Activated CD4-positive, alpha-beta T cell treated with anti-CD3 and anti-CD28 coated beads for 48 hours (primary cell): ENCODE measurements around the gene NYNRIN.

Experiments used
- DNase-seq: peaks from one replicate; pipeline ENCODE4 v3.0.0-alpha.2; 2020

Gene NYNRIN

DNA sequence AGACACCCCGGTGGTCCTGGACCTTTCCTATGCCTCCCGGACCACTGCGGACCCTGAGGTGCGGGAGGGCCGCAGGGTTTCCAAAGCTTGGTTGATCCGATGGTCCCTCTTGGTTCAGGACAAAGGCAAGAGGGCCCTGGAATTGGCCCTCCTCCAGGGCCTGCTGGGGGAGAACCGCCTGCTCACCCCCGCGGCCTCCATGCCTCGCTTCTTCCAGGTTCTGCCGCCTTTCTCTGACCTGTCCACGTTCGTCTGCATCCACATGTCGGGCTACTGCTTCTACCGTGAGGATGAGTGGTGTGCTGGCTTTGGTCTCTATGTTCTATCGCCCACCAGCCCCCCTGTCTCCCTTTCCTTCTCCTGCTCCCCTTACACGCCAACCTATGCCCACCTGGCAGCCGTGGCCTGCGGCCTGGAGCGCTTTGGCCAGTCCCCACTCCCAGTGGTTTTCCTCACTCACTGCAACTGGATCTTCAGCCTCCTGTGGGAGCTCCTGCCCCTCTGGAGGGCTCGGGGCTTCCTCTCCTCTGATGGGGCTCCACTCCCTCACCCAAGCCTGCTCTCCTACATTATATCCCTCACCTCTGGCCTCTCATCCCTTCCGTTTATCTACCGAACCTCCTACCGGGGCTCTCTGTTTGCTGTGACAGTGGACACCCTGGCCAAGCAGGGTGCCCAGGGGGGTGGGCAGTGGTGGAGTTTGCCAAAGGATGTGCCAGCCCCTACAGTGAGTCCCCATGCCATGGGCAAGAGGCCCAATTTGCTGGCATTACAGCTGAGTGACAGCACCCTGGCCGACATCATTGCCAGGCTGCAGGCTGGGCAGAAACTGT is 16.8 kb downstream of the NYNRIN start:
- DNase-seq = no peak

DNA sequence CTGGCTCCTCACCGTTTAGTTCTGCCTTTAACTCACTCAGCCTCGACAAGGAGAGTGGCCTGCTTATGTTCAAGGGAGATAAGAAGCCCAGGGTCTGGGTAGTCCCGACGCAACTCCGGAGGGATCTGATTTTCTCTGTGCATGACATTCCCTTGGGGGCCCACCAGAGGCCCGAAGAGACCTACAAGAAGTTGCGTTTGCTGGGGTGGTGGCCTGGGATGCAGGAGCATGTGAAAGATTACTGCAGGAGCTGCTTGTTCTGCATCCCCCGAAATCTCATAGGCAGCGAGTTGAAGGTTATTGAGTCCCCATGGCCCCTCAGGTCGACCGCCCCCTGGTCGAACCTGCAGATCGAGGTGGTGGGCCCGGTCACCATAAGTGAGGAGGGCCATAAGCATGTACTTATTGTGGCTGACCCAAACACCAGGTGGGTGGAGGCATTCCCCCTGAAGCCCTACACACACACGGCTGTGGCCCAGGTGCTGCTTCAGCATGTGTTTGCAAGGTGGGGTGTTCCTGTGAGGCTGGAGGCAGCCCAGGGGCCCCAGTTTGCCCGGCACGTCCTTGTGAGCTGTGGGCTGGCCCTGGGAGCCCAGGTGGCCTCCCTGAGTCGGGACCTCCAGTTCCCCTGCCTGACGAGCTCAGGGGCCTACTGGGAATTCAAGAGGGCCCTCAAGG is 17.6 kb downstream of the NYNRIN start:
- no peak for DNase-seq

DNA sequence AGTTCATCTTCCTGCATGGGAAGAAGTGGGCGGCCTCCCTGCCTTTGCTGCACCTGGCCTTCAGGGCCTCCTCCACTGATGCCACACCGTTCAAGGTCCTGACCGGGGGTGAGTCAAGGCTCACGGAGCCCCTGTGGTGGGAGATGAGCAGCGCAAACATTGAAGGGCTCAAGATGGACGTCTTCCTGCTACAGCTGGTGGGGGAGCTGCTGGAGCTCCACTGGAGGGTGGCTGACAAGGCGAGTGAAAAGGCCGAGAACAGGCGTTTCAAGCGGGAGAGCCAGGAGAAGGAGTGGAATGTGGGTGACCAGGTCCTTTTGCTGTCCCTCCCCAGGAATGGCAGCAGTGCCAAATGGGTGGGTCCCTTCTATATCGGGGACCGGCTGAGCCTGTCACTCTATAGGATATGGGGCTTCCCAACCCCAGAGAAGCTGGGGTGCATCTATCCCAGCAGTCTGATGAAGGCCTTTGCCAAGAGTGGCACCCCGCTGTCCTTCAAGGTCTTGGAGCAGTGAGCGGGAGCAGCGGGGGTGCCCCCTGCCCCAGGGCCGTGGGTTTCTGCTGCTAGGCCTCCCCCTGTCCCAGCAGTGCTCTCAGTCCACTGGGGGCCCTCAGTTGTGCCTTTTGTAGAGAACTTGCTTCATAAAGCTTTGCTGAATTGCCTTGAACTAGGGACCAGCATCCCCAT is 18.3 kb downstream of the NYNRIN start:
- no peak for DNase-seq

DNA sequence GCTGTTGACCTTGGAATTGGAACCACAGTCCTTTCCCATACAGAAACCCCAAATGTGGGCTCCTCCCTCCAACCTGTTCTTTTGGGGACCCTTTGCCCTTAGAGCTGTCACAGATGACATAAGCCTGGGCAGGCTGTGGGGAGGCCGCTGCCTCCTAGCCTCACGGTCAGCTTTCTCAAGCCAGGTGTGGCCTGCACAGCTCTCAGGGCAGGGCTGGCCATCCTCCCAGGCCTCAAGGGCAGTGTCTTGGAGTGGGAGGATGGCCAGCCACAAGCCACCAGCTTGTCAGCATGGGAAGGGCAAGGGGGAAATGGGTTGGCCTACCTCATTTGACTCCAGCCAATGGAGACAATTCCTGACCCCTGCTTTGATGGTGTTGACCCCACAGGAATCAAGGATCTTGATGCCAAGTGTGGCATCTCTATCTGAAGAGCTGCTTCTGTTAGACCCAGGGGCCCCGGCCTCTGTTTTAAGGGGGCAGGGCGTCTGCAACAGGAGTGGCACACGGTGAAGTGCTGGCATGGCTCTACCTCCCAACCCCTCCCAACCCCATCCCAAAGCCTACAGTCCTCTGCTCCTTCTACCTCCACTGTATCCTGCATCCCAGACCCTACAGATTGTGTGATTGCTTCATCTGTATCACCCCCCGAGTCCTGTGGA is 19.2 kb downstream of the NYNRIN start:
- no peak for DNase-seq

DNA sequence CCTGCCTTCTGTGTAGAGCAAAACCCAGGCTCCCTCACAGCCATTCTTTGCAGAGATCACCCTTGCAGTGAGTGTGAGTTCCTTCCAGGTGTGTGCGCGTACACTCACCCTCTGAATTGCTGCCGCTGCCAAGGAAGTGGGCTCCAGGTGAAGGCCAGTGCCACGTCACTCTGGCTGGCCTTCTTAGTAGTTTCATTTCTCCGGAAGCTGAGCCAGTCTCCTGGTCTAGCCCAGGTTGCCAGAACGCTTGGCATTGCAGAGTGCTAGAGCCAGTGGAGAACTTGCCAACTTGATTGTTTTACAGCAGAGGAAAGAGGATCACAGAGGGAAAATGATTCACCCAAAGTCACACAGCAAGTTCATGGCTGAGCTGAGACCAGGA is 19.7 kb downstream of the NYNRIN start:
- no peak for DNase-seq

DNA sequence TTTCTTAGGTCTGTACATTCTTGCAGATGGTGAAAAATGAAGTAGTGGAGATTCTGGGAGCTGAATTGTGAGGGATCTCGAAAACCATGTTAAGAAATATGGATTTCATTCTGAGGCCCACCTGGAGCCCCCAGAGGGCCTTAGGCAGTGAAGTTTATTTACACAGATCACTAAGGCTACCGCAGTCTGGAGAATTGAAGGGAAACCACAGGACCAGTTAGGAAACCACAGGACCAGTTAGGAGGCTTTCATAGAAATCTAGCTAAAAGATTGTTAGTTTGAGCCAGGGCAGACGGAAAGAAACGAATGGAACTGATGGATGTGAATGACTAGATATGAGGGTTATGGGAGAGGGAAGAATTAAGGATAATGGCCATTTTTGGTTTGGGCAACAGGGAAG is 23.5 kb downstream of the NYNRIN start:
- DNase-seq = no peak

DNA sequence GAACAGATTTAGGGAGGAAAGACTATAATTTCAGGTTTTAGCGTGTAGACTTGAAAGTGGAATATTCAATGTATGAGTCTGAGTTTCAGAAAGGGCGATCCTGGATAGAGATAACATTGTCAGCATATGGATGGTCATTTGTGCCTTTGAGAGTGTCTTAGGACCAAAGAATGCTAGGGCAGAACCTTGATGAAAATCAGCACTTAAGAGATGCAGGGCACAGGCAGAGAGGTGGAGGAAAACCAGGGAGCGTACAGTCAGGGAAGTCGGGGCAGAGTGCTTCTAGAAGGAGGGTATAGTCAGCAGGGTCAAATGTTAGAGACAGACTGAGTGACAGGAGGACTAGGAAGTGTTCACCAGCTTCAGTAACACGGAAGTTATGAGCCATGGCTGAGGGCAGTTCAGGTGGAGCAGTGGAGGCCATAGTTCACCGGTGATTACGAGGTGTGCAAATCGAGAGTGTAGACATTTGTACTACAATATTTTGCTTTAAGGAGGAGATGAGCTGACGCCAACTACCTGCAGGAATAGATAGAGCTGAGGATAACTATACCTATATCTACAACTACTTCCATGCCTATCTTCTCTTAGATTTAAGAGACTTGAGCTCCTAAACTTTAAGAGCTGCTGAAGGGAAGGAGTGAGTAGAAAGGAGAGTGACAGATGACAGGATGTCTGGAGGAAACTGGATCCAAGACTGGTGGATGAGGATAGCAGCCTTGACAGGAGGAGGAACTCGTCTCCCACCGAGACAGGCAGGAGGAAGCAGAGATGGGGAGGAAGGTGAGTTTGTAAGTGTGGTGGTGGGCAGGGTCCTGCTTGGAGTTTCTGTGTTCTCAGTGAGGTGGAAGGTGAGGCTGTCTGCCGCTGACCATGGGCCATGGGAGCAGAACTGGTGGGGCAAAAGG is 24.1 kb downstream of the NYNRIN start:
- DNase-seq = no peak

DNA sequence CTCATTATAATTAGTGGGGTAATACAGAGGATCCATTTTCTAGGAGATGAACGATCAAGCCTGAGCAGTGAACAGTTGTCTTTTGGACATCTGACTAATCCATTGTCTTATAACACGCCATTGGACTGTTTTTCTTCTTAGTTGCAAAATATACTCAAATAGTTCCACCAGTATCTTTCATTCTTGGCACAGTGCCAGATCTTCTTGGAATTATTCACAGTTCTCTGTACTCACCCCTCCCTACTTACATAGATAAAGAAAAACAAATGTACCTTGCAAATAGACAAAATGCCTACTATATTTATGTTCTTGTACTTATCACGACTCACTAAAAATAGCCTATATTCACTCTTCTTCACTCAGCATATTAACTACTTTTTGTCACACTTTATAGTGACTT is 26.9 kb downstream of the NYNRIN start:
- no peak for DNase-seq

DNA sequence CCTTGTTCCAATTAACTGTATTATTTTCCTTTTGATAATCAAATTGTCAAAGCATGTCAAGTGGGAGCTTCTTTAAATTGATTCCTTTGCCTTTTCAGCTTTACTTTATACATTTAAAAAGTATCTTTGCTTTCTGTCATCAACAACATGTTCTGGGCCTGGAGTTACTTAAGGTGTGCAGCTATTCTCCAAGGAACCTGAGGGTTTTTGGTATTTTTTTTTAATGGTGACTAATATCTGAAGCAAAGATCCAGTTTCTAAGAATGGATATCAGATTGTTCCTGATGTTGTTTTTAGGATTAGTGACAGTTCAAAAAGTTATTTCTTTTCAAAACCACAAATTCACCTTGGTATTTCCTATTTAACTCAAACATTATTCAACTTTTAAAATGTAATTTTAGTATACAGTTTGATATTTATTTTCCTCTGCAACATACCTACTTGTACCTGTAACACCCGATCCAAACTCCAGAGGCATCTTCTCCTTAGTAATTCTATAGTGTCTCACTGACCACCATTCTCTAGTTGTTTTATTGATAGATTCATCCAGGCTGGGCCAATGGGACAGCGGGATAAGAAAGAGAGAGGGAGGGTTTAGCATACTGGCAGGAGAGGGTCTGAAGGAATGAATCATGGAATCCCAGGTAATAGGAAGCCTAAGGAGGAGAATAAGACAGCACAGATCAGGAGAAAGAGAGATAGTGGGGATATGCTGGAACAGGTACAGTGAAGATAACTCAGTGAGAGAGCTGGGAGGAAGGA is 27.5 kb downstream of the NYNRIN start:
- no peak for DNase-seq

DNA sequence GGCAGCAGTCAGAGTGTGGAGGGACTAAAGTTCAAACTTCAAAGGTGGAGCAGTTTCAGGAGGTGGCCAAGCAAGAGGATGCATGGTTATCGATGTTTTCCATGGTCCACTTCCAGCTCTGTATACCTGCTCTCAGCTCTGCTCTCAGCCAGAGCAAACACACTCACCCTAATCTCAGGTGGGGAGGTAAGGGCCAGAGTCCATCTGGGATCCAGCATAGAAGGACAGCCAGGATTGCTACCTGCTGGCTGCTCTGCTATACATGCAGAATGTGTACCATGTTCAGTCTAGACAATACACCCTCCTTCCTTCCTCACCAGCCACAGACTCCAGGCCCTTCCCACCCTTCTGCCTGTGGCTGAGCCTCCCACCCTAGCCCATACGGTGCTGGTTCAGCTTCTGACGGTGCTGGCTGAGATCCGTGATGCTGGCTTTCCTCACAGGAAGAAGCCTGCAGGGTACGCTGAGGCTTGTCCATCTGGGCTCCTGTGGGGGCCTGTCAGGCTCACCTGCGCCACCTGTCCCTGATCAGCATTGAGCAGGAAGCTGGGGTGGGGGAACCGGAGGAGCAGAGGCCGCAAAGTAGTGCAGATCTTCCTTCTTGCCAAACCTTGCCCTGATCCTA is 28.2 kb downstream of the NYNRIN start:
- no peak for DNase-seq

DNA sequence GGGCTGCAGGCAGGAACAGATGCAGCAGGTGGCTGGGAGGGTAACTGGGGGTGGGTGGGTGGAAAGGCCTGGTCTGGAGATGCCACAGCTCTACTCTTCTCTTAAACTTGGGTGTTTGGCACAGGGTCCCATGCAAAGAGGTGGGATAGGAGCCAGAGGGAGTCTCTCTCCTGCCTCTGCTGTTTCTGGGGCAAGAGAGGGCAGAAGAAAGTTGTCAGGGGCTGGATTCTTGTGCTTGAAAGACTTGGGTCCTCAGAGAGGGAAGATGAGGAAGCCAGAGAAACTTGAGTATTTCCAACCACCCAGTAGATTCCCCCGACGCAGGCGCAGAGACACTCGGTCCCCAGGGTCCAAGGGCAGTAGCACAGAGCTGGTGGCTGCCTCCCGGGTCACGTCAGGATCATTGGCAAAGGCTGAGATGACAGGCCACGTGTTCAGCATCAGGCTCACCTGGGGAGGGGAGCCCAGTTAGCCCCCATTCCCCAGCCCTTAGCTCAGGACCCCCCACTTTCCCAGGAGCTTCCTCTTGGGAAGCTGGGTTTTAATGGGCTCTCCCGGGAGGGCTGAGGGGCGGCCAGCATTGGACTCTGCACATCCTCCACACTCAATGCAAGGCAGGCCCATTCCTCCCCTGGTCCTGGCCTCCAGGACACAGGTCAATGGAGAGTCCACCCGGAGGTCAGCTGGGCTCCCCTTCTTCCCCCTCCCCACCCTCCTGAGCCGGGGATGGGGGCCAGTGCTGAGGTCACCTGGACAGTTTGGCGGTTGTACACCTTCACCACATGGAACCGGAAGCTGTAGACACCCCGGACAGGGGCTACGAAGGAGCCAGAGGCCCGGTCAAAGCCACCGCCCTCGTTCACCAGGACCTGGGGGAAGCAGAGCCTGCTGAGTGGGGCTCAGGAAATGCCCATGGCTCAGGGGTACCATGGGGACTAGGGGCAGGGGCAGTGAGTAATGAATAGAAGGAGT is 29.0 kb downstream of the NYNRIN start:
- DNase-seq = no peak

DNA sequence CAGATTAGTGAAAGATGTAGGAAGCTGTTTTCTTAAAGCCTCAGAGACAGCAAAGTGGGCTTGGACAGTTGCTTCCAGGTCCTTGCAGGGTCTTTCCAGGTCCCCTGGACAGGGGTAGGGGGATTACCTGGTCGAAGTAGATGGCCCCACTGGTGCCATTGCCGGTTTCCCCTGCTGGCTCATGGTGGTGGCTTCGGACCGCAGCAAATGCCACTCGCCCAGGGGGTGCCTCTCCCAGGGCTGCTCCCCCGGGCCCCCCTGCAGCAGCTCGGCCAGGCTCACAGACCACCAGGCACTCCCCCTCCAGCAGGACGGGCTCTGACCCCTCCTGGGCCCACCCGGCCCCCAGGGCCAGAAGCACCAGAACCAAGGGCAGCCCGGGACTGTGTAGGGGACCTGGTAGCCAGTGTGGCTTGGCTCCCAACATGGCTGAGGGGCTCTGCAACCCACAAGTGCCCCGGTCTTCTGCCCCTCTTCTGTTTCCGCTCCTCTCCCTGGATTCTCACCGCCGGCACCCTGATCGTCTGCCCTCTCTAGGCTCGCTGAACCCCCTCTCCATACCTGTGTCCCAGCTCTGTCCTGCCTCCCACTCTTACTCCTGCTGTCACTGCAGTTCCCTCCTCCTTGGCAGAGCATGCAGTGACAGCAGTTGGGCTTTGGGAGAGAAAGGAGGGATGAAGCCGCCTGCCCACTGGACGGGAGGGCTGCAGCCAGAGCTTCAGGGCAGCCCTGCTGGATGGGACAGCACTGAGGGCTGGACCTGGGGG is 30.0 kb downstream of the NYNRIN start:
- no peak for DNase-seq

DNA sequence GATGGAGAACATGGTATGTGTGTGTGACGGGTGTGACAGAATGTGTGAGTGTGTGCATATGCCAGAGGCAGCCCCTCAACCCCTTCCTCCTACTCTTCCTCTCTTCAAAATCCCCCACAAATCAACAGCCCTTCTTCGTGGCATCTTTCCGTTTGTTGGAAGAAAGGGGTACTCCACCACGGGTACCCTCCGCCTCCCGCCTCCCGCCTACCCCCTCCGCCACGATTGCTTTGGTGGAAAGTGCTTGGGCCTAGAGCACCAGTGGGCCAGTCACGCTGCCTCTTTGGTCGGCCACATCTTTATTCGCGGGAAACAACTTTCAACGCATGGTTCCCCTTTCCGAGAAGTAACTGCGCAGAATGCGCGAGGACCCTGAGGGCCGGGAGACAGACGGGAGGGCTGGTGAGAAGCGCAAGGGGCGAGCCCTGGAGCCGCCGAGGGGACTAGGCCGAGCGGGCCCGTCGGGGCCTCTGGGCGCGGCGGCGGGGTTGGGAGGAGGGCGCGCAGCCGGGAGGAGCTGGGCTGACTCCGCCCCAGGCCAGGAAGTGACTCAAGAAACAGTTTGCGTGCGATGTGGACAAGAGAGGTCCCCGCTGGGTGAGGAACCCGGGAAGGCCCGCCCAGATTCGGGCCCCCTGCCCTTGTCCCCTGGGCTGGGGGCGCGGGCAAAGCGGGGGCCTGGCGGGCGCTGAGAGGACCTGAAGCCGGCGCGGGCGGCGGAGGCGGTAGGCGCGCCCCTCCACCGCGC is 30.8 kb downstream of the NYNRIN start, which contains the start of the genes CBLN3 and KHNYN:
Gene CBLN3, minus strand, starts transcription at position 274 of the 748 bp plus-strand sequence. CDS start 614 bp downstream, outside the sequence.
Gene KHNYN, plus strand, starts transcription at position 560 of the 748 bp plus-strand sequence. CDS start 777 bp downstream, outside the sequence.
- DNase-seq = peak; percentile 91

DNA sequence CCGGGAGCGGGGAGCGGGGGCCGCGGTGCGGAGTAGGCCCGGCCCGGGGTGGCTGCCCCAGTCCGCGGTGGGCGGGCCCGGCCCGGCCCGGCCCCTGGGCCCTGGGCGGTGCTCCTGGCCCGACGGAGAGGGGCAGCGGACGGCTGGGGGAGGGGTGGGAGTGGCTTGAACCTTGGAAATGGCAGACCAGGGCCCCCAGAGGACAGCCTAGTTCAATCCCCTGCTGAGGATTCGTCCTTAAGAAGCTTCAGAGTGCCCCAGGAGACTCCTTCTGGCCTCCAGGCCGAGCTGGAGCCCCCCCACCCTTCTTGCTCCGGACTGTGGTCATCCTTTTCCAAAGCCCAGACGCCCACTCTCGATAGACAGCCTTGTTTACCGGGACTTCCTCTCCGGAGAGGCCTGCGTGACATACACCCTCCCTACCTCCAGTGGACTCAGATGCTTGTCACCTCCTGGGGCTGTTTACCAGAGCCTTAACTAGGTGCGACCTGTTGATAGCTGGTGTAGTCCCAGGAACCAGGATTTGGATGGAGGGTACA is 31.4 kb downstream of the NYNRIN start:
- peak; percentile 66 for DNase-seq

DNA sequence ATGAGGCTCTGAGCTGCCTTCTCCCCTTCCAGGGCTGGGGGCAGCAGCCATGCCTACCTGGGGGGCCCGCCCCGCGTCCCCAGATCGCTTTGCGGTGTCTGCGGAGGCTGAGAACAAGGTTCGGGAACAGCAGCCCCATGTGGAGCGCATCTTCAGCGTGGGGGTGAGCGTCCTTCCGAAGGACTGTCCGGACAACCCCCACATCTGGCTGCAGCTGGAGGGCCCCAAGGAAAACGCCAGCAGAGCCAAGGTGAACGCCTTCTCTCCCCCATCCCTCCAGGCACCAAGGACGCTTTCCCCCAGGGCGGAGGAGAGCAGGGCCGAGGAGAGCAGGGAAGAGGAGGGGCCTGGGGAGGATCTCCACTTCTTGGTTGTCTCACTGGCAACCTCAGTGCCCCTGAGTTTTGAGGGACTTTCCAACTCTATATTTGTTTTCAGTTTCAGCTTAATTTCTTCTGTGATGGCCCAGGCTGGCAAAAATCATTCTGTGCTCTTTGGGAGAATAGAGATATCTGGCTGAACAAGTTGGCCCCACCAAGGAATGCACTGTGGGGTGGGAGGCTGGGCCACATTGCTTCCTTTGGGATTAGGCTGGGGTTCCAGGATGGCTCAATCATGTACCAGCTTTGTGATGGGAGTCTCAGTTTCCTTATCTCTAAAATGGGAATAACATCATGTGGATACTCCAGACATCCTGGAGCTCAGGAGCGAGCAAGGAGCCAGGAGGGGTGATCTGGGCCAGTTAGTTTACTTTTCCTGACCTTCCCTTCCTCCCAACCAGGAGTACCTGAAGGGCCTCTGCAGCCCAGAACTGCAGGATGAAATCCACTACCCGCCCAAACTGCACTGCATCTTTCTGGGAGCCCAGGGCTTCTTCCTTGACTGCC is 32.1 kb downstream of the NYNRIN start:
- DNase-seq = peak; percentile 85

DNA sequence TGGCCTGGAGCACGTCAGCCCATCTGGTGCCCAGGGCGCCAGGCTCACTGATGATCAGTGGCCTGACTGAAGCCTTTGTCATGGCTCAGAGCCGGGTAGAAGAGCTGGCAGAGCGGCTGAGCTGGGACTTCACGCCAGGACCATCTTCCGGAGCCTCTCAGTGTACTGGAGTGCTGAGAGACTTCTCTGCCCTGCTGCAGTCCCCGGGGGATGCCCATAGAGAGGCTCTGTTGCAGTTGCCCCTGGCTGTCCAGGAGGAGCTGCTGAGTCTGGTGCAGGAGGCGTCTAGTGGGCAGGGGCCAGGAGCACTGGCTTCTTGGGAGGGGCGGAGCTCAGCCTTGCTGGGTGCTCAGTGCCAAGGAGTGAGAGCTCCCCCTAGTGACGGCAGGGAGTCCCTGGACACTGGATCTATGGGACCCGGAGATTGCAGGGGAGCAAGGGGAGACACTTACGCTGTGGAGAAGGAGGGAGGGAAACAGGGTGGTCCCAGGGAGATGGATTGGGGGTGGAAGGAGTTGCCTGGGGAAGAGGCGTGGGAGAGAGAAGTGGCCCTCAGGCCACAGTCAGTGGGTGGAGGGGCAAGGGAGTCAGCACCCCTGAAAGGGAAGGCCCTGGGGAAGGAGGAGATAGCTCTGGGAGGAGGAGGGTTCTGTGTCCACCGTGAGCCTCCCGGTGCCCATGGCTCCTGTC is 32.9 kb downstream of the NYNRIN start:
- peak; percentile 96 for DNase-seq
